Neural progenitor cell (in vitro differentiated cells): ENCODE measurements around the gene EGFR.

Source experiments
- CTCF ChIP-seq: fragments of 200-600 bp; sonication (generic); IDR thresholded peaks from 2 replicates; pipeline ENCODE4 v1.5.1; 2017; ENCODE audit warnings: antibody characterized with exemption, mild to moderate bottlenecking
- EZH2 ChIP-seq: fragments of 200-600 bp; sonication (generic); IDR thresholded peaks from 2 replicates; pipeline ENCODE4 v1.6.1; 2017; ENCODE audit warnings: antibody characterized with exemption, mild to moderate bottlenecking, moderate library complexity
- EZH2phosphoT487 ChIP-seq: fragments of 200-600 bp; sonication (generic); IDR thresholded peaks from 2 replicates; pipeline ENCODE4 v1.6.1; 2017; ENCODE audit warnings: antibody characterized with exemption

DNA sequence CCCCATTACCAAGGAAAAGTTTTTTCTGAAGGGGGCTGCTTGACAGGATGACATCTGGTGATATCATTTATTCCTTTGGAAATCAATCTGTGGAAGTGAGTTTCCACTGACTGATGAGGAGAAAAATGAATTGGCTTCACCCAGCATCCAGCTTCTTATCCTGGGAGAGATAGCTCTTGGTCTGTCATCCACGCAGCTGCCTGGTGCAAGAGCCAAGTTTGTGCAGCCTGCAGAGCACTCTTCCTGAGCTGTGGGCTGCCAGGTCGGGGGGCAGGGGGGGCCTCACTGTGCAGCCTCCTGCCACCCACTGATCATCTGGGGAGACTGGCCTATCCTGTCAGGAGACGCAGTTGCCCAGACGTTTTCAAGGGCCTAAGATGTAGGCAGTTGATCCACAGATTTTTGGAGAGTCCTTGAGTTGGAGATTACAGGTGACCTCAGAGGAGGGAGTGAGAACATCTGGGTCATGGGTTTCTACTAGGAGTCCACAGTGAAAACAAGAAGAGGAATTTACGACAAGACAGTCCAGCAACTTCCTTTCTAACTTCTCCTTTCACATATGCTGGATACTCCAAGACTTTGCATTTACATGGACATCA lies 75.4 kb downstream of the EGFR start:
- TF ChIP-seq CTCF (no peak), EZH2 (no peak), EZH2phosphoT487 (no peak)
